Measurements from ENCODE around the gene TOM1. TPM values are rescaled to one million over a fixed set of nuclear protein-coding genes. Genes with fewer than 3 reads are reported as not detected.

TOM1 gene
- total and polyA plus RNA-seq, 2 of the 13 experiments (the other 11 are each of a cell fraction or from before 2014, with no cell fraction given) = 30.8 to 87.3 TPM

GRCh38 chr22:35274154-35274871 lies 25.4 kb upstream of the TOM1 start:
- ATAC-seq = no peak
- TF ChIP-seq JUND (CRISPR knock-in tag; IDR thresholded peaks at IDR 0.05) = no peak
- TF ChIP-seq STAT5B (CRISPR knock-in tag; IDR thresholded peaks at IDR 0.05) = no peak
- no peak for TF ChIP-seq ATAD3A (CRISPR knock-in tag; IDR thresholded peaks at IDR 0.05)
- TF ChIP-seq ZNF512 (CRISPR knock-in tag; IDR thresholded peaks at IDR 0.05) = no peak
- no peak for TF ChIP-seq FOXC1 (CRISPR knock-in tag; IDR thresholded peaks at IDR 0.05; ENCODE audit: borderline replicate concordance)
- no peak for TF ChIP-seq ZMAT3 (CRISPR knock-in tag; conservative IDR thresholded peaks at IDR 0.05)
- TF ChIP-seq CTCF (CRISPR knock-in tag; IDR thresholded peaks at IDR 0.05) = no peak
- no peak for TF ChIP-seq ZNF552 (CRISPR knock-in tag; IDR thresholded peaks at IDR 0.05; ENCODE audit: borderline replicate concordance)
- TF ChIP-seq HOXA9 (CRISPR knock-in tag; IDR thresholded peaks at IDR 0.05; ENCODE audit: borderline replicate concordance) = no peak
- peaks cover 7 to 42% of the 10 kb centered on the region in 2 experiments; a peak in 4 of 5 replicates for H3K36me3 ChIP-seq (replicated peaks in 1 of 2; ENCODE audit: control insufficient read depth in 1 of 2, insufficient read depth in 2 of 2, low read length in 2 of 2)
- no peak overlapping the region for H3K4me2 ChIP-seq (ENCODE audit: low read depth, low read length)
- CTCF ChIA-PET (ENCODE audit: low intra/inter-chr PET ratio, low total read pairs) = no interaction called here
- H3K27me3 ChIP-seq (ENCODE audit: control insufficient read depth in 1 of 2, insufficient read depth in 2 of 2, low read length in 2 of 2) = no peaks in the 10 kb centered on the region
- FAIRE-seq = no peak
- H3K9me3 ChIP-seq (ENCODE audit: low read length) = no peaks in the 10 kb centered on the region
- DNase-seq (ENCODE audit: low spot score) = no peak
- H3K4me1 ChIP-seq (ENCODE audit: insufficient read depth, low read length) = peaks cover 5% of the 10 kb centered on the region; the same call in 1 of the 2 replicates
- in situ Hi-C loops (cut with HindIII; ENCODE audit: extremely low pct_ligation_motif_present, low pct_unique_long_range_greater_than_20kb) = no loop called here
- H3K9ac ChIP-seq (ENCODE audit: insufficient read depth, low read depth, low read length) = no peak overlapping the region
- H2AFZ ChIP-seq (ENCODE audit: low read length) = no peak overlapping the region
- H4K20me1 ChIP-seq (ENCODE audit: insufficient read depth, low read length) = no peaks in the 10 kb centered on the region
- intact Hi-C loops (cut with micrococcal nuclease; ENCODE audit: unreplicated experiment) = no loop called here
- H3K27ac ChIP-seq (ENCODE audit: extremely low read length, insufficient read depth, low read length) = no peak overlapping the region
- no peaks in the 10 kb centered on the region for H3K79me2 ChIP-seq (ENCODE audit: insufficient read depth, low read length)
- no TSS peak for BruUV-seq (replicated peaks)
- POLR2A ChIA-PET = no interaction called here
- H3K4me3 ChIP-seq (replicated peaks in 1 of 3; ENCODE audit: insufficient read depth in 1 of 3, low read depth in 2 of 3, low read length in 3 of 3) = no peak overlapping the region
- 97% methylated on average over 8 of the region's 8 CpGs for WGBS (ENCODE audit: low lambda C conversion rate)
